Measurements from ENCODE around the gene SEPTIN14.
"Not testable (repeated sequence)": the region's sequence is repeated elsewhere in the genome, so short reads cannot be mapped to it uniquely, and the experiment has no call there.

The SEPTIN14 gene

GRCh38 chr7:55786901-55787300, 75.7 kb downstream of the SEPTIN14 start:
- H3K36me3 ChIP-seq (ENCODE audit: control insufficient read depth in 2 of 2, insufficient read depth in 2 of 2, low read length in 2 of 2), result no peaks in the 10 kb centered on the region
- no peaks in the 10 kb centered on the region for H3K9me3 ChIP-seq (ENCODE audit: control insufficient read depth in 2 of 2, low read length in 2 of 2)
- no peaks in the 10 kb centered on the region for H3K4me1 ChIP-seq (ENCODE audit: control insufficient read depth, insufficient read depth, low read length)
- H3K4me3 ChIP-seq (ENCODE audit: low read length in 2 of 2), result no peak overlapping the region
- no peak overlapping the region for H3K9ac ChIP-seq (ENCODE audit: low read length in 2 of 2)
- no peak overlapping the region for H3K27ac ChIP-seq (ENCODE audit: low read length)
- H3K27me3 ChIP-seq (ENCODE audit: control insufficient read depth in 1 of 2, insufficient read depth in 2 of 2, low read length in 2 of 2), result no peaks in the 10 kb centered on the region

- H3K9me3 ChIP-seq (ENCODE audit: control insufficient read depth in 2 of 2, low read length in 2 of 2); H3K27me3 ChIP-seq (ENCODE audit: control insufficient read depth in 1 of 2, insufficient read depth in 2 of 2, low read length in 2 of 2); H3K9ac ChIP-seq (ENCODE audit: low read length in 2 of 2); H3K4me1 ChIP-seq (ENCODE audit: control insufficient read depth, insufficient read depth, low read length); H3K36me3 ChIP-seq (ENCODE audit: control insufficient read depth in 2 of 2, insufficient read depth in 2 of 2, low read length in 2 of 2); H3K27ac ChIP-seq (ENCODE audit: low read length); H3K4me3 ChIP-seq (ENCODE audit: low read length in 2 of 2): not testable (repeated sequence)
These were observed 77.1 kb downstream of the SEPTIN14 start for GRCh38 chr7:55785444-55785843.

GRCh38 chr7:55784151-55784550, 78.4 kb downstream of the SEPTIN14 start:
- Histone ChIP-seq H3K4me1 (ENCODE audit: control insufficient read depth, insufficient read depth, low read length) (no peaks in the 10 kb centered on the region), H3K27ac (ENCODE audit: low read length) (no peak overlapping the region), H3K36me3 (ENCODE audit: control insufficient read depth in 2 of 2, insufficient read depth in 2 of 2, low read length in 2 of 2) (no peaks in the 10 kb centered on the region), H3K9me3 (ENCODE audit: control insufficient read depth in 2 of 2, low read length in 2 of 2) (no peaks in the 10 kb centered on the region), H3K27me3 (ENCODE audit: control insufficient read depth in 1 of 2, insufficient read depth in 2 of 2, low read length in 2 of 2) (no peaks in the 10 kb centered on the region), H3K9ac (ENCODE audit: low read length in 2 of 2) (no peak overlapping the region), H3K4me3 (ENCODE audit: low read length in 2 of 2) (no peak overlapping the region)

- H3K27me3 ChIP-seq (ENCODE audit: control insufficient read depth in 1 of 2, insufficient read depth in 2 of 2, low read length in 2 of 2), result no peaks in the 10 kb centered on the region
- no peak overlapping the region for H3K4me3 ChIP-seq (ENCODE audit: low read length in 2 of 2)
- H3K36me3 ChIP-seq (ENCODE audit: control insufficient read depth in 2 of 2, insufficient read depth in 2 of 2, low read length in 2 of 2), result no peaks in the 10 kb centered on the region
- no peaks in the 10 kb centered on the region for H3K9me3 ChIP-seq (ENCODE audit: control insufficient read depth in 2 of 2, low read length in 2 of 2)
- no peak overlapping the region for H3K27ac ChIP-seq (ENCODE audit: low read length)
- H3K9ac ChIP-seq (ENCODE audit: low read length in 2 of 2), result no peak overlapping the region
- no peaks in the 10 kb centered on the region for H3K4me1 ChIP-seq (ENCODE audit: control insufficient read depth, insufficient read depth, low read length)
These were observed 83.9 kb downstream of the SEPTIN14 start for GRCh38 chr7:55778631-55779030.

GRCh38 chr7:55776196-55776595, 86.4 kb downstream of the SEPTIN14 start:
- Histone ChIP-seq H3K9ac (ENCODE audit: low read length in 2 of 2) (no peak overlapping the region), H3K4me3 (ENCODE audit: low read length in 2 of 2) (no peak overlapping the region), H3K9me3 (ENCODE audit: control insufficient read depth in 2 of 2, low read length in 2 of 2) (no peaks in the 10 kb centered on the region), H3K27ac (ENCODE audit: low read length) (no peak overlapping the region), H3K36me3 (ENCODE audit: control insufficient read depth in 2 of 2, insufficient read depth in 2 of 2, low read length in 2 of 2) (no peaks in the 10 kb centered on the region), H3K27me3 (ENCODE audit: control insufficient read depth in 1 of 2, insufficient read depth in 2 of 2, low read length in 2 of 2) (no peaks in the 10 kb centered on the region), H3K4me1 (ENCODE audit: control insufficient read depth, insufficient read depth, low read length) (no peaks in the 10 kb centered on the region)

- no peak overlapping the region for H3K9ac ChIP-seq (ENCODE audit: low read length in 2 of 2)
- no peak overlapping the region for H3K4me3 ChIP-seq (ENCODE audit: low read length in 2 of 2)
- no peak overlapping the region for H3K27ac ChIP-seq (ENCODE audit: low read length)
- no peaks in the 10 kb centered on the region for H3K4me1 ChIP-seq (ENCODE audit: control insufficient read depth, insufficient read depth, low read length)
- H3K36me3 ChIP-seq (ENCODE audit: control insufficient read depth in 2 of 2, insufficient read depth in 2 of 2, low read length in 2 of 2), result no peaks in the 10 kb centered on the region
- no peaks in the 10 kb centered on the region for H3K9me3 ChIP-seq (ENCODE audit: control insufficient read depth in 2 of 2, low read length in 2 of 2)
- H3K27me3 ChIP-seq (ENCODE audit: control insufficient read depth in 1 of 2, insufficient read depth in 2 of 2, low read length in 2 of 2), result no peaks in the 10 kb centered on the region
These were observed 87.5 kb downstream of the SEPTIN14 start for GRCh38 chr7:55775051-55775420.

GRCh38 chr7:55774327-55775050, 88.1 kb downstream of the SEPTIN14 start:
- Histone ChIP-seq H3K4me3 (ENCODE audit: low read length in 2 of 2) (no peak overlapping the region), H3K9ac (ENCODE audit: low read length in 2 of 2) (no peak overlapping the region)

GRCh38 chr7:55770778-55771177, 91.8 kb downstream of the SEPTIN14 start:
- H3K9ac ChIP-seq (ENCODE audit: low read length in 2 of 2), result no peak overlapping the region
- H3K27me3 ChIP-seq (ENCODE audit: control insufficient read depth in 1 of 2, insufficient read depth in 2 of 2, low read length in 2 of 2), result no peaks in the 10 kb centered on the region
- no peak overlapping the region for H3K4me3 ChIP-seq (ENCODE audit: low read length in 2 of 2)
- no peaks in the 10 kb centered on the region for H3K4me1 ChIP-seq (ENCODE audit: control insufficient read depth, insufficient read depth, low read length)
- no peaks in the 10 kb centered on the region for H3K36me3 ChIP-seq (ENCODE audit: control insufficient read depth in 2 of 2, insufficient read depth in 2 of 2, low read length in 2 of 2)
- H3K9me3 ChIP-seq (ENCODE audit: control insufficient read depth in 2 of 2, low read length in 2 of 2), result no peaks in the 10 kb centered on the region
- no peak overlapping the region for H3K27ac ChIP-seq (ENCODE audit: low read length)

More at GRCh38 chr7:55774327-55775050, 88.1 kb downstream of the SEPTIN14 start:
- no peaks in the 10 kb centered on the region for H3K27me3 ChIP-seq (ENCODE audit: control insufficient read depth in 1 of 2, insufficient read depth in 2 of 2, low read length in 2 of 2)
- H3K9me3 ChIP-seq (ENCODE audit: control insufficient read depth in 2 of 2, low read length in 2 of 2), result no peaks in the 10 kb centered on the region
- no peaks in the 10 kb centered on the region for H3K4me1 ChIP-seq (ENCODE audit: control insufficient read depth, insufficient read depth, low read length)
- H3K27ac ChIP-seq (ENCODE audit: low read length), result no peak overlapping the region
- H3K36me3 ChIP-seq (ENCODE audit: control insufficient read depth in 2 of 2, insufficient read depth in 2 of 2, low read length in 2 of 2), result no peaks in the 10 kb centered on the region

GRCh38 chr7:55753274-55753862, 109.2 kb downstream of the SEPTIN14 start:
- not testable (repeated sequence) for H3K36me3 ChIP-seq (ENCODE audit: control insufficient read depth in 2 of 2, insufficient read depth in 2 of 2, low read length in 2 of 2); H3K27me3 ChIP-seq (ENCODE audit: control insufficient read depth in 1 of 2, insufficient read depth in 2 of 2, low read length in 2 of 2); H3K9ac ChIP-seq (ENCODE audit: low read length in 2 of 2)

GRCh38 chr7:55744706-55745105, 117.8 kb downstream of the SEPTIN14 start:
- not testable (repeated sequence) for H3K9ac ChIP-seq (ENCODE audit: low read length in 2 of 2); H3K9me3 ChIP-seq (ENCODE audit: control insufficient read depth in 2 of 2, low read length in 2 of 2); H3K4me1 ChIP-seq (ENCODE audit: control insufficient read depth, insufficient read depth, low read length); H3K4me3 ChIP-seq (ENCODE audit: low read length in 2 of 2); H3K27ac ChIP-seq (ENCODE audit: low read length); H3K36me3 ChIP-seq (ENCODE audit: control insufficient read depth in 2 of 2, insufficient read depth in 2 of 2, low read length in 2 of 2); H3K27me3 ChIP-seq (ENCODE audit: control insufficient read depth in 1 of 2, insufficient read depth in 2 of 2, low read length in 2 of 2)

More at GRCh38 chr7:55753274-55753862, 109.2 kb downstream of the SEPTIN14 start:
- not testable (repeated sequence) for H3K27ac ChIP-seq (ENCODE audit: low read length); H3K4me3 ChIP-seq (ENCODE audit: low read length in 2 of 2); H3K9me3 ChIP-seq (ENCODE audit: control insufficient read depth in 2 of 2, low read length in 2 of 2); H3K4me1 ChIP-seq (ENCODE audit: control insufficient read depth, insufficient read depth, low read length)

Data from stomach smooth muscle (tissue), 2 donors.